OCI-LY7 (cell line): Measurements from ENCODE around the gene NUDT3. TPM values are rescaled to one million over a fixed set of nuclear protein-coding genes. Genes with fewer than 3 reads are reported as not detected.
A peak's percentile ranks its signal among the peaks of the same experiment; 100 is the strongest.

ENCODE experiments used
- BruUV-seq: library from RNA; stranded (reverse); fragments of 400-500 nt; replicated peaks from 2 replicates; lab custom pipeline; 2021; lab: Mats Ljungman, UMichigan
- CTCF ChIA-PET: fragments of 300-600 bp; sonication (Branson Sonifier 250); formaldehyde crosslinking; loops from one replicate; lab custom pipeline; 2022; ENCODE audit warnings: antibody characterized with exemption; ENCODE audit not compliant: unreplicated experiment; lab: Charles Lee
- POLR2A ChIA-PET: fragments of 300-600 bp; sonication (Branson Sonifier 250); formaldehyde crosslinking; loops from one replicate; lab custom pipeline; 2022; ENCODE audit warnings: antibody characterized with exemption; lab: Charles Lee
- DNase-seq: peaks from one replicate; pipeline ENCODE4 v3.0.0-alpha.2; 2015; ENCODE audit warnings: low spot score
- H2AFZ ChIP-seq: fragments of 200-600 bp; sonication (generic), shearing (Covaris generic); 2 replicates; pipeline ENCODE4 v1.6.1; 2014; ENCODE audit warnings: mild to moderate bottlenecking, antibody characterized with exemption, low read length, moderate library complexity
- H3K27ac ChIP-seq: fragments of 200-600 bp; sonication (generic); 2 replicates; pipeline ENCODE4 v1.5.1; 2014; ENCODE audit warnings: mixed run types, low read depth, mild to moderate bottlenecking, moderate library complexity, low read length, inconsistent platforms; ENCODE audit not compliant: poor library complexity, severe bottlenecking
- H3K36me3 ChIP-seq: fragments of 200-600 bp; sonication (generic); 2 replicates; pipeline ENCODE4 v1.6.1; 2014; ENCODE audit warnings: mild to moderate bottlenecking, antibody characterized with exemption, low read length, moderate library complexity, mixed read lengths; ENCODE audit not compliant: insufficient read depth
- H3K4me1 ChIP-seq: fragments of 200-600 bp; sonication (generic); 2 replicates; pipeline ENCODE4 v1.5.1; 2014; ENCODE audit warnings: mild to moderate bottlenecking, low read length; ENCODE audit not compliant: insufficient read depth, poor library complexity, severe bottlenecking
- H3K4me2 ChIP-seq: fragments of 200-600 bp; sonication (generic); 2 replicates; pipeline ENCODE4 v1.6.1; 2014; ENCODE audit warnings: mild to moderate bottlenecking, low read length
- H3K4me3 ChIP-seq: fragments of 200-600 bp; sonication (generic); 2 replicates; pipeline ENCODE4 v1.5.1; 2014; ENCODE audit warnings: mild to moderate bottlenecking, low read depth, low read length; ENCODE audit not compliant: poor library complexity, severe bottlenecking
- H3K79me2 ChIP-seq: fragments of 200-600 bp; sonication (generic); 2 replicates; pipeline ENCODE4 v1.6.1; 2016; ENCODE audit warnings: low read depth, mild to moderate bottlenecking, low read length, moderate library complexity, mixed read lengths; ENCODE audit not compliant: insufficient read depth
- H3K9me2 ChIP-seq: fragments of 200-600 bp; sonication (generic); 2 replicates; pipeline ENCODE4 v1.6.1; 2016; ENCODE audit warnings: mild to moderate bottlenecking, low read length, mixed read lengths; ENCODE audit not compliant: insufficient read depth
- H3K9me3 ChIP-seq: fragments of 200-600 bp; sonication (generic); 2 replicates; pipeline ENCODE4 v1.6.1; 2014; ENCODE audit warnings: mild to moderate bottlenecking, mixed run types, low read length, mixed read lengths
- H4K20me1 ChIP-seq: fragments of 200-600 bp; sonication (generic); 2 replicates; pipeline ENCODE4 v1.6.1; 2014; ENCODE audit warnings: mild to moderate bottlenecking, antibody characterized with exemption, low read length, moderate library complexity, mixed read lengths; ENCODE audit not compliant: insufficient read depth
- CTCF ChIP-seq: fragments of 200-600 bp; sonication (generic); conservative IDR thresholded peaks from 2 replicates; pipeline ENCODE4 v1.5.1; 2014; ENCODE audit warnings: mild to moderate bottlenecking, antibody characterized with exemption, low read length, moderate library complexity, mixed read lengths
- EZH2phosphoT487 ChIP-seq: fragments of 200-600 bp; sonication (generic); IDR thresholded peaks from 2 replicates; pipeline ENCODE4 v1.6.1; 2018; ENCODE audit warnings: low read depth, borderline replicate concordance, mild to moderate bottlenecking, mixed run types, antibody characterized with exemption, low read length, moderate library complexity, mixed read lengths
- intact Hi-C: fragments of 100-400 bp; cut with micrococcal nuclease; formaldehyde crosslinking; loops from one replicate; pipeline ENCODE4 v1.10.0; 2022; ENCODE audit not compliant: unreplicated experiment
- total RNA-seq, 2 experiments: library from RNA; depleted of rRNA in 1 of 2; stranded (reverse); fragments of >200 nt in 1 of 2; shearing (Covaris generic) in 1 of 2; gene quantifications; 2 replicates each; pipeline ENCODE4 v1.2.3, GENCODE V29; 2014 to 2022

Gene NUDT3
- total RNA-seq, 2 experiments from 2014 or later: 30.7 to 43.0 TPM

GRCh38 chr6:34247481-34248197 is 144.8 kb downstream of the NUDT3 start:
- no peaks in the 10 kb centered on the region for H3K9me2 ChIP-seq
- ChIA-PET CTCF (interaction anchor here (2.6 kb wide), 1 partner anchor 168 kb away, joined by 18 read pairs; no protein-coding TSS in a partner anchor), POLR2A (no interaction called here)
- no peaks in the 10 kb centered on the region for H4K20me1 ChIP-seq
- DNase-seq: peak; percentile 16
- peaks cover 41% of the 10 kb centered on the region for H3K4me1 ChIP-seq
- peak overlapping the region; percentile 81 for H3K4me3 ChIP-seq
- intact Hi-C loops: loop anchor here (2.0 to 5.0 kb wide), 6 partner anchors 51 to 895 kb away; partner anchors contain the start of genes NUDT3 and TCP11
- no peak for TF ChIP-seq CTCF
- no peak for TF ChIP-seq EZH2phosphoT487
- peak overlapping the region; percentile 92 for H3K4me2 ChIP-seq
- H3K27ac ChIP-seq: peak overlapping the region; percentile 41
- no TSS peak for BruUV-seq
- H3K9me3 ChIP-seq: no peaks in the 10 kb centered on the region
- peaks cover 45% of the 10 kb centered on the region for H3K36me3 ChIP-seq
- H3K79me2 ChIP-seq: no peaks in the 10 kb centered on the region
- no peak overlapping the region for H2AFZ ChIP-seq

GRCh38 chr6:34246563-34247391 is 145.7 kb downstream of the NUDT3 start:
- CTCF ChIA-PET: interaction anchor here (0.6 kb wide), 1 partner anchor 178 kb away, joined by 4 read pairs; no protein-coding TSS in a partner anchor
- peak overlapping the region; percentile 18 for H3K4me2 ChIP-seq
- H3K4me1 ChIP-seq: peaks cover 49% of the 10 kb centered on the region
- H2AFZ ChIP-seq: no peak overlapping the region
- peak overlapping the region; percentile 41 for H3K27ac ChIP-seq
- H4K20me1 ChIP-seq: peaks cover 7% of the 10 kb centered on the region; the same call in 1 of the 2 replicates
- no TSS peak for BruUV-seq
- no peak overlapping the region for H3K4me3 ChIP-seq
- no peaks in the 10 kb centered on the region for H3K9me2 ChIP-seq
- POLR2A ChIA-PET: no interaction called here
- intact Hi-C loops: loop anchor here (2.0 to 5.0 kb wide), 4 partner anchors 50 to 896 kb away; partner anchors contain the start of gene TCP11
- peaks cover 53% of the 10 kb centered on the region for H3K36me3 ChIP-seq
- TF ChIP-seq CTCF: peak; percentile 79
- TF ChIP-seq EZH2phosphoT487: no peak
- DNase-seq: peak; percentile 73
- H3K79me2 ChIP-seq: peaks cover 5% of the 10 kb centered on the region; the same call in 1 of the 2 replicates
- H3K9me3 ChIP-seq: no peaks in the 10 kb centered on the region
